H1 (cell line): ENCODE results near the gene ACP4. TPM values are rescaled to one million over a fixed set of nuclear protein-coding genes. Genes with fewer than 3 reads are reported as not detected.

Experiments used
- CTCF ChIA-PET: fragments of 300-600 bp; sonication (Branson Sonifier 250); formaldehyde crosslinking; loops from one replicate; lab custom pipeline; 2021; ENCODE audit not compliant: partially characterized antibody; lab: Charles Lee
- POLR2A ChIA-PET: fragments of 300-600 bp; sonication (Branson Sonifier 250); formaldehyde crosslinking; loops from one replicate; lab custom pipeline; 2021; ENCODE audit warnings: inconsistent platforms; ENCODE audit not compliant: partially characterized antibody; lab: Charles Lee
- DNase-seq, 2 experiments: peaks; one replicate each; pipeline versions ENCODE4 v3.0.0 to v3.0.0-alpha.2; 2010 to 2022; ENCODE audit warnings: low spot score in 2 of 2, low read depth in 1 of 2, mixed read lengths in 1 of 2
- FAIRE-seq: peaks from 2 replicates; lab custom pipeline; 2011; peaks lifted over from hg19 to GRCh38; lab: Jason Lieb, UNC
- H2AFZ ChIP-seq: 2 replicates; pipeline ENCODE4 v1.8.1; 2012; ENCODE audit warnings: low read length, inconsistent platforms
- H2AK5ac ChIP-seq: 2 replicates; pipeline ENCODE4 v1.6.1; 2013; ENCODE audit warnings: low read depth, low read length
- H2BK120ac ChIP-seq: replicated peaks from 2 replicates; pipeline ENCODE3; 2013; ENCODE audit warnings: low read depth, low read length, inconsistent platforms
- H2BK12ac ChIP-seq: 2 replicates; pipeline ENCODE4 v1.6.1; 2013; ENCODE audit warnings: low read depth, low read length
- H2BK15ac ChIP-seq: 2 replicates; pipeline ENCODE4 v1.6.1; 2013; ENCODE audit warnings: low read length
- H2BK20ac ChIP-seq: 2 replicates; pipeline ENCODE4 v1.6.1; 2013; ENCODE audit warnings: low read length
- H2BK5ac ChIP-seq: 2 replicates; pipeline ENCODE4 v1.6.1; 2013; ENCODE audit warnings: low read depth, low read length
- H3K14ac ChIP-seq: 2 replicates; pipeline ENCODE4 v1.6.1; 2013; ENCODE audit warnings: inconsistent platforms; ENCODE audit not compliant: insufficient read length
- H3K18ac ChIP-seq: 2 replicates; pipeline ENCODE4 v1.6.1; 2013; ENCODE audit warnings: low read length; ENCODE audit errors: extremely low read depth
- H3K23ac ChIP-seq: 2 replicates; pipeline ENCODE4 v1.6.1; 2013; ENCODE audit warnings: inconsistent platforms; ENCODE audit not compliant: insufficient read length
- H3K23me2 ChIP-seq: 2 replicates; pipeline ENCODE4 v1.6.1; 2013; ENCODE audit warnings: low read depth, low read length
- H3K27ac ChIP-seq: 2 replicates; pipeline ENCODE4 v1.6.1; 2011; ENCODE audit warnings: low read depth, low read length, inconsistent platforms
- H3K27me3 ChIP-seq, 4 experiments: replicated peaks in 1 of 4; 1 replicate in 1 of 4; 2 replicates in 3 of 4; pipeline versions ENCODE4 v1.6.1 to v1.8.1; 2011 to 2013; ENCODE audit warnings: low read length in 3 of 4, mild to moderate bottlenecking in 3 of 4, inconsistent platforms in 2 of 4, mixed read lengths in 2 of 4, moderate library complexity in 1 of 4; ENCODE audit not compliant: control insufficient read depth in 3 of 4, insufficient read depth in 3 of 4; ENCODE audit errors: extremely low read depth in 1 of 4
- H3K36me3 ChIP-seq, 4 experiments: 2 replicates each; pipeline versions ENCODE4 v1.6.1 to v1.8.1; 2011 to 2013; ENCODE audit warnings: mild to moderate bottlenecking in 4 of 4, low read length in 3 of 4, moderate library complexity in 2 of 4, control low read depth in 1 of 4, inconsistent platforms in 1 of 4; ENCODE audit not compliant: insufficient read depth in 4 of 4, control insufficient read depth in 2 of 4
- H3K4ac ChIP-seq: replicated peaks from 2 replicates; pipeline ENCODE3; 2013; ENCODE audit warnings: low read length, low read depth, mixed read lengths, inconsistent platforms; ENCODE audit not compliant: insufficient read length
- H3K4me1 ChIP-seq, 4 experiments: replicated peaks in 1 of 4; 1 replicate in 1 of 4; 2 replicates in 3 of 4; pipeline versions ENCODE4 v1.6.1 to v1.8.1; 2011 to 2013; ENCODE audit warnings: low read length in 3 of 4, inconsistent platforms in 2 of 4, mixed read lengths in 1 of 4; ENCODE audit not compliant: insufficient read depth in 4 of 4, control insufficient read depth in 3 of 4
- H3K4me2 ChIP-seq, 2 experiments: 2 replicates each; pipeline versions ENCODE4 v1.6.1 to v1.8.1; 2011 to 2013; ENCODE audit warnings: low read depth in 2 of 2, low read length in 2 of 2, control low read depth in 1 of 2, inconsistent platforms in 1 of 2, mild to moderate bottlenecking in 1 of 2; ENCODE audit not compliant: insufficient read depth in 1 of 2
- H3K4me3 ChIP-seq, 4 experiments: fragments of 200-600, 300-600 bp in 1 of 4; sonication (generic), shearing (Covaris generic), sonication (Bioruptor Twin) in 1 of 4; 2 replicates each; pipeline versions ENCODE4 v1.5.1 to v1.8.1; 2011 to 2016; ENCODE audit warnings: low read length in 4 of 4, low read depth in 3 of 4, control low read depth in 2 of 4, inconsistent platforms in 2 of 4, mild to moderate bottlenecking in 2 of 4, mixed read lengths in 1 of 4, moderate library complexity in 1 of 4; ENCODE audit not compliant: insufficient read depth in 2 of 4; ENCODE audit errors: extremely low read depth in 1 of 4
- H3K56ac ChIP-seq: replicated peaks from 2 replicates; pipeline ENCODE3; 2013; ENCODE audit warnings: low read depth, mild to moderate bottlenecking, mixed read lengths, low read length, inconsistent platforms; ENCODE audit not compliant: insufficient read length
- H3K79me1 ChIP-seq: 2 replicates; pipeline ENCODE4 v1.6.1; 2013; ENCODE audit warnings: low read depth, low read length, control low read depth
- H3K79me2 ChIP-seq, 2 experiments: 2 replicates each; pipeline versions ENCODE4 v1.6.1 to v1.8.1; 2012 to 2013; ENCODE audit warnings: low read length in 2 of 2, mild to moderate bottlenecking in 2 of 2, inconsistent platforms in 1 of 2; ENCODE audit not compliant: insufficient read depth in 2 of 2, control insufficient read depth in 1 of 2
- H3K9ac ChIP-seq, 4 experiments: replicated peaks in 1 of 4; 1 replicate in 1 of 4; 2 replicates in 3 of 4; pipeline versions ENCODE4 v1.6.1 to v1.8.1; 2011 to 2013; ENCODE audit warnings: low read depth in 3 of 4, low read length in 3 of 4, control low read depth in 2 of 4, mild to moderate bottlenecking in 2 of 4, moderate library complexity in 2 of 4, inconsistent platforms in 1 of 4; ENCODE audit errors: extremely low read depth in 1 of 4
- H3K9me3 ChIP-seq, 2 experiments: 2 replicates each; pipeline versions ENCODE4 v1.6.1 to v1.8.1; 2012 to 2013; ENCODE audit warnings: mild to moderate bottlenecking in 2 of 2, moderate library complexity in 2 of 2, control low read depth in 1 of 2, inconsistent platforms in 1 of 2, low read depth in 1 of 2, low read length in 1 of 2, mixed read lengths in 1 of 2; ENCODE audit not compliant: insufficient read depth in 2 of 2
- H4K20me1 ChIP-seq, 2 experiments: replicated peaks in 1 of 2; 2 replicates each; pipeline versions ENCODE3 to v1.8.1; 2011 to 2013; ENCODE audit warnings: inconsistent platforms in 2 of 2, low read length in 2 of 2, mild to moderate bottlenecking in 1 of 2; ENCODE audit not compliant: insufficient read depth in 2 of 2, control insufficient read depth in 1 of 2
- H4K5ac ChIP-seq: 2 replicates; pipeline ENCODE4 v1.6.1; 2013; ENCODE audit warnings: low read length, low read depth, mixed read lengths, inconsistent platforms; ENCODE audit not compliant: insufficient read length
- H4K8ac ChIP-seq: 2 replicates; pipeline ENCODE4 v1.8.0; 2013; ENCODE audit warnings: mild to moderate bottlenecking, moderate library complexity, low read length, inconsistent platforms; ENCODE audit not compliant: insufficient read depth; ENCODE audit errors: extremely low read depth
- H4K91ac ChIP-seq: replicated peaks from 2 replicates; pipeline ENCODE3; 2013; ENCODE audit warnings: low read length, mixed read lengths, inconsistent platforms; ENCODE audit not compliant: insufficient read length
- WGBS, 2 experiments: shearing (Covaris generic) in 1 of 2; methylation state at CpG; one replicate each; pipeline versions ENCODE4 v1.1.6 to v1.1.7; 2013 to 2015; ENCODE audit warnings: low lambda C conversion rate in 2 of 2, mixed read lengths in 2 of 2, inconsistent platforms in 1 of 2, low coverage in 1 of 2, missing lambda C conversion rate in 1 of 2; ENCODE audit not compliant: insufficient replicate concordance in 2 of 2, insufficient coverage in 1 of 2, insufficient read length in 1 of 2; ENCODE audit errors: extremely low coverage in 1 of 2, missing lambda C conversion rate in 1 of 2; 5-methylcytosine and 5-hydroxymethylcytosine counted together
- polyA plus RNA-seq, 7 experiments: library from polyadenylated mRNA; depleted of rRNA in 3 of 7; stranded (reverse) in 5 of 7; unstranded in 2 of 7; fragments of >200 nt in 5 of 7; fragments of 200-250 nt in 2 of 7; gene quantifications; 1 replicate in 5 of 7; 2 replicates in 1 of 7; 4 replicates in 1 of 7; pipeline versions ENCODE4 v1.2.1 to v1.2.3, GENCODE V29; 2011 to 2013; ENCODE audit warnings: missing spikeins in 2 of 7, mixed read lengths in 2 of 7
- total RNA-seq: library from RNA; stranded (reverse); fragmentation: NEBNext Ultra II Directional; extraction: Animal tissue kit (Norgen Biotek cat#: 25700); gene quantifications from 2 replicates; pipeline ENCODE4 v1.2.1, GENCODE V29; 2021
- TF ChIP-seq, protein P1 (sequence below): IDR thresholded peaks from 2 replicates; pipeline ENCODE4 v1.6.1; 2011; ENCODE audit warnings: low read length, improper control_type of control experiment

The ACP4 gene
- total and polyA plus RNA-seq, 2 of the 8 experiments (the other 6 are each of a cell fraction or from before 2014, with no cell fraction given): not detected

DNA sequence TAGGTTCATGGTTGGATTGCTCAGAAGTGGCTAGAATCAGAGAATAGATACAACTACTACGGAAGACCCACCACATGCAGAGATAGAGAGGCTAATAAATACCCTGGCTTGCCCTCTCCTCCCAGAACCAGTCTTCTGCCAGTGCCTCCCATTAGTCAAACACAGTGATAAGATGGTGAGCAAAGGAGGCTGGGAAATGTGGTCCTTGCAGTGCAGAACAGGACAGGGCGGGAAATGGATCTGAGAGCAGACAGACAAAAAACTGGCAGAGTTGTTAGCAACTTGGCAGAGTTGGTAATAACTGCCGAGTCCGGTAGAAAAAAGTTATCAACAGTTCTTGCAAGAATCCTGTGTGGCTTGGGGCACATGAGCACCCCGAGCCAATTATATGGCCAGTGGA is 24.7 kb downstream of the ACP4 start:
- no peak overlapping the region for H3K4me2 ChIP-seq
- H3K27me3 ChIP-seq: peaks cover 7 to 14% (median 13%) of the 10 kb centered on the region in 4 experiments
- H3K79me1 ChIP-seq: no peaks in the 10 kb centered on the region
- H2BK15ac ChIP-seq: no peak overlapping the region
- peaks cover 0 to 2% of the 10 kb centered on the region in 2 experiments for H4K20me1 ChIP-seq
- no peak overlapping the region for H4K91ac ChIP-seq
- no peak overlapping the region for H3K56ac ChIP-seq
- H3K4me1 ChIP-seq: peaks cover 5 to 16% (median 11%) of the 10 kb centered on the region in 4 experiments
- H3K9me3 ChIP-seq: no peaks in the 10 kb centered on the region
- no peak overlapping the region for H3K27ac ChIP-seq
- H3K18ac ChIP-seq: no peak overlapping the region
- no peak overlapping the region for H2BK12ac ChIP-seq
- TF ChIP-seq, protein P1, sequence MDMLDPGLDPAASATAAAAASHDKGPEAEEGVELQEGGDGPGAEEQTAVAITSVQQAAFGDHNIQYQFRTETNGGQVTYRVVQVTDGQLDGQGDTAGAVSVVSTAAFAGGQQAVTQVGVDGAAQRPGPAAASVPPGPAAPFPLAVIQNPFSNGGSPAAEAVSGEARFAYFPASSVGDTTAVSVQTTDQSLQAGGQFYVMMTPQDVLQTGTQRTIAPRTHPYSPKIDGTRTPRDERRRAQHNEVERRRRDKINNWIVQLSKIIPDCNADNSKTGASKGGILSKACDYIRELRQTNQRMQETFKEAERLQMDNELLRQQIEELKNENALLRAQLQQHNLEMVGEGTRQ: no peak
- H2AK5ac ChIP-seq: no peak overlapping the region
- H3K14ac ChIP-seq: no peak overlapping the region
- CTCF ChIA-PET: interaction anchor here (0.7 to 1.6 kb wide), 2 partner anchors 23 to 29 kb away, joined by 3 read pairs; no protein-coding TSS in a partner anchor
- no peaks in the 10 kb centered on the region for H3K79me2 ChIP-seq
- H3K4me3 ChIP-seq: no peak overlapping the region
- H3K9ac ChIP-seq: no peak overlapping the region
- no peak overlapping the region for H3K4ac ChIP-seq
- 89% methylated on average over 5 of the region's 5 CpGs; no CpG with 5 or more reads in 1 of the 2 experiments for WGBS, 2 experiments
- H2BK120ac ChIP-seq: no peak overlapping the region
- no peak overlapping the region for H4K8ac ChIP-seq
- H2AFZ ChIP-seq: no peak overlapping the region
- FAIRE-seq: no peak
- POLR2A ChIA-PET: interaction anchor here (14.4 kb wide), 1 partner anchor 17 kb away, joined by 275 read pairs; no protein-coding TSS in a partner anchor
- DNase-seq: no peak
- peaks cover 21% of the 10 kb centered on the region for H3K23me2 ChIP-seq
- H3K23ac ChIP-seq: no peak overlapping the region
- no peak overlapping the region for H4K5ac ChIP-seq
- no peaks in the 10 kb centered on the region for H3K36me3 ChIP-seq
- H2BK5ac ChIP-seq: no peak overlapping the region
- H2BK20ac ChIP-seq: no peak overlapping the region
